ENCODE measurements around the gene SLX4.

SLX4 gene

GRCh38 chr16:3654249-3654991 lies 43.0 kb upstream of the SLX4 start, which contains the start of gene DNASE1:
DNASE1 (plus strand) TSS chr16:3654691; CDS start chr16:3655374, 683 bp downstream.
- H3K4me3 ChIP-seq (replicated peaks; ENCODE audit: insufficient read depth, low read length) = no peak within 1 kb of the TSS
- no peak for TF ChIP-seq REST (IDR thresholded peaks at IDR 0.05; ENCODE audit: insufficient replicate concordance, low read depth)
- TF ChIP-seq CTCF (IDR thresholded peaks at IDR 0.05; ENCODE audit: insufficient read depth, low read length) = peak; percentile 77
- DNase-seq (ENCODE audit: low read depth in 1 of 2, low spot score in 1 of 2) = peak; percentile 26 to 72
- no peaks in the 10 kb centered on the region for H3K27me3 ChIP-seq (ENCODE audit: insufficient read depth, poor library complexity, severe bottlenecking)
- H3K27ac ChIP-seq (replicated peaks) = no peak within 1 kb of the TSS

GRCh38 chr16:3652373-3653195 lies 41.2 kb upstream of the SLX4 start:
- H3K27ac ChIP-seq (replicated peaks) = no peak overlapping the region
- no peaks in the 10 kb centered on the region for H3K27me3 ChIP-seq (ENCODE audit: insufficient read depth, poor library complexity, severe bottlenecking)
- DNase-seq (ENCODE audit: low read depth in 1 of 2, low spot score in 1 of 2) = no peak
- TF ChIP-seq REST (IDR thresholded peaks at IDR 0.05; ENCODE audit: insufficient replicate concordance, low read depth) (no peak), GABPA (IDR thresholded peaks at IDR 0.05; ENCODE audit: low read depth) (no peak), POLR2AphosphoS5 (IDR thresholded peaks at IDR 0.05; ENCODE audit: low read depth) (no peak), SPI1 (IDR thresholded peaks at IDR 0.05; ENCODE audit: borderline replicate concordance, low read depth) (no peak), CTCF (IDR thresholded peaks at IDR 0.05; ENCODE audit: insufficient read depth, low read length) (no peak)
- H3K4me3 ChIP-seq (replicated peaks; ENCODE audit: insufficient read depth, low read length) = no peak overlapping the region

GRCh38 chr16:3651461-3652372 lies 40.3 kb upstream of the SLX4 start:
- no peak overlapping the region for H3K27ac ChIP-seq (replicated peaks)
- no peaks in the 10 kb centered on the region for H3K27me3 ChIP-seq (ENCODE audit: insufficient read depth, poor library complexity, severe bottlenecking)
- no peak overlapping the region for H3K4me3 ChIP-seq (replicated peaks; ENCODE audit: insufficient read depth, low read length)
- no peak for DNase-seq (ENCODE audit: low read depth in 1 of 2, low spot score in 1 of 2)
- no peak for TF ChIP-seq SPI1 (IDR thresholded peaks at IDR 0.05; ENCODE audit: borderline replicate concordance, low read depth)
- no peak for TF ChIP-seq CTCF (IDR thresholded peaks at IDR 0.05; ENCODE audit: insufficient read depth, low read length)
- no peak for TF ChIP-seq REST (IDR thresholded peaks at IDR 0.05; ENCODE audit: insufficient replicate concordance, low read depth)
- no peak for TF ChIP-seq POLR2AphosphoS5 (IDR thresholded peaks at IDR 0.05; ENCODE audit: low read depth)
- TF ChIP-seq GABPA (IDR thresholded peaks at IDR 0.05; ENCODE audit: low read depth) = no peak

Data from HL-60 (cell line).